ENCODE data around the gene SLIT1.

The SLIT1 gene

DNA sequence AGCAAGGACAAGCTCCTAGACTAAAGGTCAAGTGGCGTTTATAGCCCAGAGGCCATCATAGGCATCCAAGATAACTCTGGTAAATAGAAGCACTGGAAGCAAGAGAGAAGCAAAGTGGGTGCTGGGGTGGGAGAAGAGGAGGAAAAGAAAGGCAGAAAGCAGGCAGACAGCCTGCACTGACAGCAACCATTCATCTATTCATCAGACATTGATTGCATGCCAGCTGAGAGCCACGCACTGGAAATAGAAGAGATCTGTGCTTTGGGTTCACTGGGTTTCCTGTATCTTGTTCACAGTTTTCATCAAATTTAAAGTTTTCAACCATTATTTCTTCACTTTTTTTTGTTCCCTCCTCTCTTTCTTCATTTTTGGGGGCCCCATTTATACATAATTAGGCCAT is 4.7 kb upstream of the SLIT1 start:
- no peak overlapping the region for H3K27ac ChIP-seq
- TF ChIP-seq, protein P1, sequence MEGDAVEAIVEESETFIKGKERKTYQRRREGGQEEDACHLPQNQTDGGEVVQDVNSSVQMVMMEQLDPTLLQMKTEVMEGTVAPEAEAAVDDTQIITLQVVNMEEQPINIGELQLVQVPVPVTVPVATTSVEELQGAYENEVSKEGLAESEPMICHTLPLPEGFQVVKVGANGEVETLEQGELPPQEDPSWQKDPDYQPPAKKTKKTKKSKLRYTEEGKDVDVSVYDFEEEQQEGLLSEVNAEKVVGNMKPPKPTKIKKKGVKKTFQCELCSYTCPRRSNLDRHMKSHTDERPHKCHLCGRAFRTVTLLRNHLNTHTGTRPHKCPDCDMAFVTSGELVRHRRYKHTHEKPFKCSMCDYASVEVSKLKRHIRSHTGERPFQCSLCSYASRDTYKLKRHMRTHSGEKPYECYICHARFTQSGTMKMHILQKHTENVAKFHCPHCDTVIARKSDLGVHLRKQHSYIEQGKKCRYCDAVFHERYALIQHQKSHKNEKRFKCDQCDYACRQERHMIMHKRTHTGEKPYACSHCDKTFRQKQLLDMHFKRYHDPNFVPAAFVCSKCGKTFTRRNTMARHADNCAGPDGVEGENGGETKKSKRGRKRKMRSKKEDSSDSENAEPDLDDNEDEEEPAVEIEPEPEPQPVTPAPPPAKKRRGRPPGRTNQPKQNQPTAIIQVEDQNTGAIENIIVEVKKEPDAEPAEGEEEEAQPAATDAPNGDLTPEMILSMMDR (IDR thresholded peaks at IDR 0.05; ENCODE audit: low read depth, low read length, missing control alignments) = no peak
- in situ Hi-C loops (cut with HindIII; ENCODE audit: low pct_ligation_motif_present, low sequenced_read_pairs) = no loop called here

GRCh38 chr10:97188261-97188711 is 2.5 kb upstream of the SLIT1 start:
- Histone ChIP-seq H3K36me3 (replicated peaks) (no peaks in the 10 kb centered on the region), H3K27ac (no peak overlapping the region), H3K27me3 (replicated peaks) (peaks cover 44% of the 10 kb centered on the region), H3K4me3 (ENCODE audit: low read depth, low read length) (no peak overlapping the region)
- DNase-seq = no peak
- TF ChIP-seq, protein P1 (IDR thresholded peaks at IDR 0.05; ENCODE audit: low read depth, low read length, missing control alignments) = no peak
- in situ Hi-C loops (cut with HindIII; ENCODE audit: low pct_ligation_motif_present, low sequenced_read_pairs) = no loop called here

More for the DNA sequence above, 4.7 kb upstream of the SLIT1 start:
- Histone ChIP-seq H3K27me3 (replicated peaks) (peaks cover 28% of the 10 kb centered on the region), H3K4me3 (ENCODE audit: low read depth, low read length) (no peak overlapping the region), H3K36me3 (replicated peaks) (no peaks in the 10 kb centered on the region)
- no peak for DNase-seq

DNA sequence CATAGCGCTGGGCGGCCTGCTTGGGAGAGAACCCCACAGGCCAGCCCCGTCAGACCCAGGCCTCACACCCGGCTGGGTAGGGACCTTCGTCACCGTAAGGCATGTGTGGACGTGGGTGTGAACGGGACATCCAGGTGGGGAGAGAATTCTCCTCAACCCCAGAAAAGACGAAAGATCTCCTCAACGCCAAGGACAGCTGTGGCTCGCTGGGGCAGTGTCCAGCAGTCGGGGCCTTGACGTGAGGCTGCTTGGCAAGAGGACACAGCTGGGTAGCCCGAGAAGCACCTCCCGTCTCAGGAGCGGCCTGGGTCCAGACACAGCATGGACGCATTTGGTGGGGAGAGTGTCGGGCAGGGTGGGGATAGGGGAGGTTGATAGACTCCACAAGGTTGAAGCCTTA is 1.2 kb upstream of the SLIT1 start:
- in situ Hi-C loops (cut with HindIII; ENCODE audit: low pct_ligation_motif_present, low sequenced_read_pairs) = no loop called here
- H3K36me3 ChIP-seq (replicated peaks) = no peaks in the 10 kb centered on the region
- TF ChIP-seq, protein P1 (IDR thresholded peaks at IDR 0.05; ENCODE audit: low read depth, low read length, missing control alignments) = no peak
- no peak overlapping the region for H3K4me3 ChIP-seq (ENCODE audit: low read depth, low read length)
- H3K27ac ChIP-seq = no peak overlapping the region
- no peak for DNase-seq
- peaks cover 44% of the 10 kb centered on the region for H3K27me3 ChIP-seq (replicated peaks)

DNA sequence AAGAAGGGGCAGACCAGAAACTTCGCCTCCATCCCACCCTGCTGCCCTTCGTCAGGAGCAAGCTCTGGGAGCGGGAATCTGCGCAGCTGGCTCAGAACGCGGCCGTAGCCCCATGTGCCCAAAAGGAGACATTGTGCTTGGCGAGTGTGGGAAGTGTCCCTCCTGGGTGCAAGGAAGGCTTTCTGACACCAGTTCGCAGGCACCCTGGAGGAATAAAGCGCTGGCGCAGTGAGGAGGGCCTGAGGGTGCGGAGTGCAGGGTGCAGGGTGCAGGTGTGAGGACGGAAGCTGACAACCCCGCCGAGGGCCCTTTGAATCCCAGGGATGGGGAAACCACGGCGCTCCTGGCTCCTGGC is 811 bp downstream of the SLIT1 start:
- TF ChIP-seq, protein P1 (IDR thresholded peaks at IDR 0.05; ENCODE audit: low read depth, low read length, missing control alignments) = no peak
- Histone ChIP-seq H3K27ac (no peak overlapping the region), H3K36me3 (replicated peaks) (no peaks in the 10 kb centered on the region), H3K27me3 (replicated peaks) (peaks cover 46% of the 10 kb centered on the region), H3K4me3 (ENCODE audit: low read depth, low read length) (no peak overlapping the region)
- DNase-seq = no peak
- in situ Hi-C loops (cut with HindIII; ENCODE audit: low pct_ligation_motif_present, low sequenced_read_pairs) = no loop called here

DNA sequence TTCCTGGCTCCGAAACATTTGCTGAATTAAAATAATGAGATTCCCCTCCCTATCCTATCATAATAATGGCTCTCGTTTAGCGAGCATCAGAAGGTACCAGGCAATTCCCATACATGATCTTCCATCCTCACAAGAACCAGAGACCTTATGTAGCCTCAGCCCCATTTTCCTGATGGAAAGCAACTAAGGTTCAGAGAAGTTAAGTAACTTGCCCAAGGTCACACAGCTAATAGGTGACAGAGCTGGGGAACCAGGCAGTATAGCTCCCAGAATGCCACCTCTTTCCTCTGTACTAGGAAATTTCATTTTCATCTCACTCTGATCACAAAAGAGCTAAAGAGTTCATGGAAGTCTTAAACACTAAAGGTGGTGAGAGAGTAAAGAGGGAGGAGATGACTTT is 2.4 kb downstream of the SLIT1 start:
- TF ChIP-seq, protein P1 (IDR thresholded peaks at IDR 0.05; ENCODE audit: low read depth, low read length, missing control alignments) = no peak
- no peak overlapping the region for H3K27ac ChIP-seq
- no peak for DNase-seq
- in situ Hi-C loops (cut with HindIII; ENCODE audit: low pct_ligation_motif_present, low sequenced_read_pairs) = no loop called here
- H3K27me3 ChIP-seq (replicated peaks) = peaks cover 48% of the 10 kb centered on the region
- H3K4me3 ChIP-seq (ENCODE audit: low read depth, low read length) = no peak overlapping the region
- no peaks in the 10 kb centered on the region for H3K36me3 ChIP-seq (replicated peaks)

- no peaks in the 10 kb centered on the region for H3K36me3 ChIP-seq (replicated peaks)
- TF ChIP-seq, protein P1 (IDR thresholded peaks at IDR 0.05; ENCODE audit: low read depth, low read length, missing control alignments) = no peak
- no peak overlapping the region for H3K4me3 ChIP-seq (ENCODE audit: low read depth, low read length)
- H3K27ac ChIP-seq = no peak overlapping the region
- in situ Hi-C loops (cut with HindIII; ENCODE audit: low pct_ligation_motif_present, low sequenced_read_pairs) = no loop called here
- no peak for DNase-seq
- peaks cover 50% of the 10 kb centered on the region for H3K27me3 ChIP-seq (replicated peaks)
Measured at GRCh38 chr10:97182288-97182990, 3.3 kb downstream of the SLIT1 start.

All from brain microvascular endothelial cell (primary cell).